GM23248 (cell line): ENCODE results near the gene ZBTB32.

Source experiments
- EZH2 ChIP-seq: fragments of 200-600 bp; sonication (generic); IDR thresholded peaks from 2 replicates; pipeline ENCODE4 v1.6.1; 2018; ENCODE audit warnings: antibody characterized with exemption, mild to moderate bottlenecking; ENCODE audit not compliant: insufficient read depth, poor library complexity, severe bottlenecking
- EZH2phosphoT487 ChIP-seq: fragments of 200-600 bp; sonication (generic); IDR thresholded peaks from 2 replicates; pipeline ENCODE4 v1.6.1; 2018; ENCODE audit warnings: antibody characterized with exemption, moderate library complexity, mild to moderate bottlenecking, low read depth; ENCODE audit not compliant: insufficient read depth

DNA sequence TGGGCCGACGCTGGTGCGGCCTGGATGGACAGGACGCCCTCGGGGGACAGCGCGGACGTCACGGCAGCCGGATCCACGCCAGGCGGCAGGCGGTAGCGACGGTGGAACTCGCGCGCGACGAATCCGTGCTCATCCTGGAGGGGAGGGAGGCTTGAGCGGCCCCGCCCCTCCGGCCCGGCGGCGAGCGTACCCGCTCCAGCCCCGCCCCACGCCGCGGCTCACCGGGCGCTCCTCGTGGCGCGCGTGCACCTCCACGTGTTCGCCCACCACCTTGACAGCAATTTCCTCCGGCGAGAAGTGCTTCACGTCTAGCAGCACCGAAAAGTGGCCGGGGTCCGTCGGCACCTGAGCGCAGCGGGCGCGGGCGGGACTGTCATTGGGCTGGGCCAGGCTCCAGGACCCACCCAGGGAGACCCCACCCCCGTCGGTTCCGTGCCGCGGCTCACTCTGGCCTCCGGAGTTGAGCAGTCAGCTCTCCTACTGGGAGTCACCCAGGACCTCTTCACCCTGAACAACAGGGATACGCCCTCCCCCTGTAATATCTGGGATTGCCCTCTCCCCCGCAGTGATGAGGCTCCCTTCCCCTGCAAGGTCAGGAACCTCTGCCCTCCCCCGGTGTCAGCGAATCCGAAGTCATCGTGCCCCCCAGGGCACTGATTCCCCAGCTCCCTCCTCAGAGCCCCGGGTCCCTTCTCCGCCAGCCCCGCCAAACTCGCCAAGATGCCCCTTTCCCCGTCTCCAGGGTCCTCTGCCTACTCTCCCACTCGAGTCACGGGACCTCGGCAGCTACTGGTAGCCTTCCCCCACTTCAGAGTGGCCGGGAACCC, 51.4 kb downstream of the ZBTB32 start:
- TF ChIP-seq EZH2 = no peak
- no peak for TF ChIP-seq EZH2phosphoT487
